ENCODE results near the gene RECQL5. TPM values are rescaled to one million over a fixed set of nuclear protein-coding genes. Genes with fewer than 3 reads are reported as not detected.

RECQL5 gene
- total RNA-seq, 3 donors from 2014 or later, result 29.3 to 41.9 (median 30.1) TPM

DNA sequence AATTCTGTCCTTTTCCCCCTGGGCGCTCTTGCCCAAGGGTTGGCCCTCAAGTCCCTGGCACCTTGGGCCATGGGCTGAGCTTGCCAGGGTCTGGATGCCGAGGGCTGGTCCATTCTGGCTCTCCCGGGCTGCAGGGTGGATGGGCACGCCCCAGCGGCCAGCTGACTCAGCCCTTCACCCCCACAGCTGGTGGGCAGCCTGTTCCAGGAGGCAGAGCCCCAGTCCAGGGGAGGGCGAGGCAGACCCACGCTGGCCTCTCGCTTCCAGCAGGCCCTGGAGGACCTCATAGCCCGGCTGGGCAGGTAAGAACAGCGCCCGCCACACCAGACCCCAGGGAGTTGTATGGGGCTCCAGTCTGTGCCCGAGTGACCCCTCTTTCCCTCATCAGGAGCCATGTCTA lies 64.3 kb downstream of the RECQL5 start:
- TF ChIP-seq, protein P1, sequence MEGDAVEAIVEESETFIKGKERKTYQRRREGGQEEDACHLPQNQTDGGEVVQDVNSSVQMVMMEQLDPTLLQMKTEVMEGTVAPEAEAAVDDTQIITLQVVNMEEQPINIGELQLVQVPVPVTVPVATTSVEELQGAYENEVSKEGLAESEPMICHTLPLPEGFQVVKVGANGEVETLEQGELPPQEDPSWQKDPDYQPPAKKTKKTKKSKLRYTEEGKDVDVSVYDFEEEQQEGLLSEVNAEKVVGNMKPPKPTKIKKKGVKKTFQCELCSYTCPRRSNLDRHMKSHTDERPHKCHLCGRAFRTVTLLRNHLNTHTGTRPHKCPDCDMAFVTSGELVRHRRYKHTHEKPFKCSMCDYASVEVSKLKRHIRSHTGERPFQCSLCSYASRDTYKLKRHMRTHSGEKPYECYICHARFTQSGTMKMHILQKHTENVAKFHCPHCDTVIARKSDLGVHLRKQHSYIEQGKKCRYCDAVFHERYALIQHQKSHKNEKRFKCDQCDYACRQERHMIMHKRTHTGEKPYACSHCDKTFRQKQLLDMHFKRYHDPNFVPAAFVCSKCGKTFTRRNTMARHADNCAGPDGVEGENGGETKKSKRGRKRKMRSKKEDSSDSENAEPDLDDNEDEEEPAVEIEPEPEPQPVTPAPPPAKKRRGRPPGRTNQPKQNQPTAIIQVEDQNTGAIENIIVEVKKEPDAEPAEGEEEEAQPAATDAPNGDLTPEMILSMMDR (IDR thresholded peaks at IDR 0.05), result no peak
- ATAC-seq (no peak), DNase-seq (no peak)
- Histone ChIP-seq H3K9me3 (no peaks in the 10 kb centered on the region), H3K4me3 (no peak overlapping the region), H3K36me3 (ENCODE audit: low read depth) (no peaks in the 10 kb centered on the region), H3K4me1 (ENCODE audit: low read depth) (peaks cover 16% of the 10 kb centered on the region)
- intact Hi-C loops (cut with DNase I, micrococcal nuclease), result no loop called here

DNA sequence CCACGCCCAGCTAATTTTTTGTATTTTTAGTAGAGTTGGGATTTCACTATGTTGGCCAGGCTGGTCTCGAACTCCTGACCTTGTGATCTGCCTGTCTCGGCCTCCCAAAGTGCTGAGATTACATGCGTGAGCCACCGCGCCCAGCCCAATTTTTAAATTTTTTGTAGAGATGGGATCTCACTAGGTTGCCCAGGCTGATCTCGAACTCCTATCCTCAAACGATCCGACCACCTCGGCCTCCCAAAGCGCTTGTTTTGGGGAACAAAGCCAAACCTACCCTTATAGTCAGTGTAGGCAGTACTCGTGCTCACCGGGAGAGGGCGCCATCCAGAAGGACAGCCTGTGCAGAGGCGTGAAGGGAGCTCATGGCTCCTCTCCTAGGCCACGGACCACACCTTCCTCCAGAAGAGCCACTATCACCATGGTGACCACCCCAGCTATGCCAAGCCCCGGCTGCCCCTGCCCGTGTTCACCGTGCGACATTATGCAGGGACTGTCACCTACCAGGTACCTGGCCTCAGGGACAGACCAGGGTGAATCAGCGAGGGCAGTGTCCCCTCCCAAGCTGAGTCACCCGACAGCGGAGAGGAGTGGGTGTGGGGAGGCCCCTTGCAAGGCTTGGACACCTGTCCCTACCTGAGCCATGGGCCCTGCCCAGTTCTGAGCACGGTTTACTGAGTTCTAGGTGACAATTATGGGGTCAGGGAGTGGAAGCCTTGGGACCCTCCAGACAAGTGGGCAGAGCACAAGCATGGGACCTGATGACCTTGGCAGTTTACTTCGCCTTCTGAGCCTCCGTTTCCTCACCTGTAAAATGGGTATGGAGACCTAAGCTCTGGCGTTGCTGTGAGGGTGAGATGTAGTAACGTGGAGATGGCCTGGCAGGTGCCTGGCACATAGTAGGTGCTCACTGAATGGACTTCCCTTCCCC lies 65.6 kb downstream of the RECQL5 start:
- TF ChIP-seq, protein P1 (IDR thresholded peaks at IDR 0.05), result peak; percentile 87
- intact Hi-C loops (cut with DNase I, micrococcal nuclease), result no loop called here
- Histone ChIP-seq H3K4me1 (ENCODE audit: low read depth) (peaks cover 15% of the 10 kb centered on the region), H3K36me3 (ENCODE audit: low read depth) (no peaks in the 10 kb centered on the region), H3K9me3 (no peaks in the 10 kb centered on the region), H3K4me3 (no peak overlapping the region)
- ATAC-seq (peak; percentile 86), DNase-seq (peak; percentile 83 to 89 (median 88))

DNA sequence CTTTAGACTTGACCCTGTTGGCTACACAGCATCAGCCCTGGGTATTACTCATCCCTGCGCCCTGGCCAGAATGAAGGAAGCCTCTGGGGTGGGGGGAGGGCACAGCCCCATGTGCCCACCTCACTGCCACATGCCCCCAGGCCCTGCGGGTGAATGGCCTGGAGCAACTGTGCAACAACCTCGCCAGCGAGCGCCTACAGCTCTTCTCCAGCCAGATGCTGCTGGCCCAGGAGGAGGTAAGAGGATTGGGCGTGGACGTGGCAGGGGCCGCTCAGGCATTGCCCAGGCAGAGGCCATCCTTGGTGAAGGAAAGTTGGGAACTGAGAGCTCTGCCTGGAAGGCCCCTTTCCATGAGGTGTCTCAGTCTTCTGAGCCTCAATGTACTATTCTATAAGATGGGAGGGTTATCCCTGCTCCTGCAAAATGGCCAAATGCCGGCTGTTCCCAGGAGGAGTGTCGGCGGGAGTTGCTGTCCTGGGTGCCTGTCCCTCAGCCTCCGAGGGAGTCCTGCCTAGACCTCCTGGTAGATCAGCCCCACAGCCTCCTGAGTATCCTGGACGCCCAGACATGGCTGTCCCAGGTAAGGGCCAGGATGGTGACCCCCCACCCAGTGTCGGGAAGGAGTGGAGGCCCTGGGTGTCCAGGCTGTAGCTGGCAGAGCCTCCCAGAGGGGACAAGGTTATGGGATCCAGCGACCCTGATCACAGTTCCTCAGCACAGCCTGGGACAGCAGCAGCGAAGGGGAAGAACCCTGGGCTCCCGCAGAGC lies 70.5 kb downstream of the RECQL5 start:
- no peak for ATAC-seq
- TF ChIP-seq, protein P1 (IDR thresholded peaks at IDR 0.05), result no peak
- H3K4me1 ChIP-seq (ENCODE audit: low read depth), result peaks cover 7% of the 10 kb centered on the region
- no peak for DNase-seq
- intact Hi-C loops (cut with DNase I, micrococcal nuclease), result no loop called here
- H3K4me3 ChIP-seq, result no peak overlapping the region
- no peaks in the 10 kb centered on the region for H3K36me3 ChIP-seq (ENCODE audit: low read depth)
- H3K9me3 ChIP-seq, result no peaks in the 10 kb centered on the region

DNA sequence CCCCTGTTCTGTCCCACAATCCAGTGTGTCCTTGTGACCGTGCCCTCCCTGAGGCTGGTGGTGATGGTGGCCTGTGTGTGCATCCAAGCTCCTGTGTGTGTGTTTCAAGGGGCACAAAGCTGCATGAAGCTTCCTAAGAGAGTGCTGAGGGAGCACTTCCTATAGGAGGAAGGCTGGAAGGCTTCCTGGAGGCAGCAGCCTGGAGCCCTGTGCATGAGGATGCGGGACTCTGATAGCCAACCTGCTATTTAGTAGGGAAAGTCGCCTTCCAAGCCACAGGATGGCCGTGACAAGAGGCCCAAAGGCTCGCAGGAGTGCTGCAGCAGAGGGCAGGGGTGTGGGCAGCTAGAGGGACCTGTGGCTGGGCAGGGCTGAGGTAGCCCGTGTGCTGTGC lies 71.0 kb downstream of the RECQL5 start:
- intact Hi-C loops (cut with DNase I, micrococcal nuclease), result no loop called here
- ATAC-seq (no peak), DNase-seq (no peak)
- Histone ChIP-seq H3K4me3 (no peak overlapping the region), H3K9me3 (no peaks in the 10 kb centered on the region), H3K36me3 (ENCODE audit: low read depth) (no peaks in the 10 kb centered on the region), H3K4me1 (ENCODE audit: low read depth) (peaks cover under 1% of the 10 kb centered on the region)
- TF ChIP-seq, protein P1 (IDR thresholded peaks at IDR 0.05), result no peak

DNA sequence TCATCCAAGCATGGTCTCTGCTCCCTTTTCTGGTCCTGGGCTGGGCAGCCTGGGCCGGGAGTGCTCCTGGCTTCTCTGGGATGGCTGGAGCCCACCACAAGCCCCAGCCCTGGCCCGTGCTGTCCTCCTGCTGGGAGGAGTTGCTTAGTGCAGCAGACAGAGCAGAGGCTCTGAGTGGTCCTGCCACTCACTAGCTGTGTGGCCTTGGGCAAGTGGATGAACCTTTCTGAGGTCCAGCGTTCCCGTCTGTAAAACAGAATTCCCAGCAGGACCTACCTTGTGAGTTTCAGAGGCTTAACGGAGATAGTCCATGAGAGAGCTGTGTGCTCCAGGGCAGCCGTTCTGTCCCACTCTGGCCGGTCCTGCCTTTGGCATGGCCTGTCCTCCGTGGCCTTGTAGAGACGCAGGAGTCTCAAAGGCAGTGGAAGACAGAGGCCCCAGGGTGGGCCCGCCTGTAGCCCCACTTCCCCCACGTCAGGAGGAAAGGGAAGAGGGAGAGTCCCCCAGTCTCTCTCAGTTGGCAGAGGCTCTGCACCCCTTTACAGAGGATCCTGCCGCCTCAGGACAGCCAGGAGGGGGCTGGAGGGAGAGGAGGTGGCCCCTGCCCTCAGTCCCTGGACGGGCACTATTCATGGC lies 71.6 kb downstream of the RECQL5 start:
- intact Hi-C loops (cut with DNase I, micrococcal nuclease), result no loop called here
- Histone ChIP-seq H3K36me3 (ENCODE audit: low read depth) (no peaks in the 10 kb centered on the region), H3K4me3 (no peak overlapping the region), H3K4me1 (ENCODE audit: low read depth) (no peaks in the 10 kb centered on the region), H3K9me3 (no peaks in the 10 kb centered on the region)
- TF ChIP-seq, protein P1 (IDR thresholded peaks at IDR 0.05), result no peak
- DNase-seq (no peak), ATAC-seq (no peak)
